ENCODE data around the gene B3GLCT.

- no peak for TF ChIP-seq CTCF (IDR thresholded peaks at IDR 0.05; ENCODE audit: poor library complexity)
- no peak for TF ChIP-seq EZH2phosphoT487 (IDR thresholded peaks at IDR 0.05; ENCODE audit: low read depth, severe bottlenecking, unreplicated experiment)
- TF ChIP-seq EZH2 (IDR thresholded peaks at IDR 0.05; ENCODE audit: borderline replicate concordance) = no peak
These were observed 38.8 kb upstream of the B3GLCT start for GRCh38 chr13:31160857-31161556.

All from hepatocyte (in vitro differentiated cells).